Endothelial cell of umbilical vein (primary cell): Measurements from ENCODE around the gene TMEM209. TPM values are rescaled to one million over a fixed set of nuclear protein-coding genes. Genes with fewer than 3 reads are reported as not detected.

Experiments
- BruUV-seq: library from RNA; stranded (reverse); fragments of 400-500 nt; replicated peaks from 2 replicates; lab custom pipeline; 2021; lab: Mats Ljungman, UMichigan
- CTCF ChIA-PET: fragments of 300-600, 350-600 bp; sonication (Branson Sonifier 250); formaldehyde crosslinking; loops from one replicate; lab custom pipeline; 2021; ENCODE audit warnings: antibody characterized with exemption, inconsistent platforms; lab: Charles Lee
- POLR2A ChIA-PET: fragments of 300-600, 350-600 bp; sonication (Branson Sonifier 250); formaldehyde crosslinking; loops from one replicate; lab custom pipeline; 2021; ENCODE audit warnings: antibody characterized with exemption, inconsistent platforms; lab: Charles Lee
- DNase-seq: peaks from one replicate; pipeline ENCODE4 v3.0.0-alpha.2; 2011; ENCODE audit warnings: low read depth, low spot score
- FAIRE-seq: peaks from 2 replicates; lab custom pipeline; 2011; peaks lifted over from hg19 to GRCh38; lab: Jason Lieb, UNC
- H2AFZ ChIP-seq: 2 replicates; pipeline ENCODE4 v1.6.0; 2012; ENCODE audit warnings: low read depth, low read length, control low read depth, inconsistent platforms
- H3K27ac ChIP-seq: 2 replicates; pipeline ENCODE4 v1.5.1; 2011; ENCODE audit warnings: low read depth, mild to moderate bottlenecking, control low read depth, low read length, moderate library complexity; ENCODE audit not compliant: insufficient read depth
- H3K27me3 ChIP-seq, 2 experiments: 2 replicates each; pipeline versions ENCODE4 v1.6.0 to v1.6.1; 2011; ENCODE audit warnings: low read length in 2 of 2, mixed read lengths in 1 of 2; ENCODE audit not compliant: control insufficient read depth in 2 of 2, insufficient read depth in 2 of 2
- H3K36me3 ChIP-seq, 2 experiments: 2 replicates in 1 of 2; 3 replicates in 1 of 2; pipeline ENCODE4 v1.5.1; 2011; ENCODE audit warnings: low read length in 2 of 2, mild to moderate bottlenecking in 1 of 2, moderate library complexity in 1 of 2; ENCODE audit not compliant: control insufficient read depth in 2 of 2, insufficient read depth in 2 of 2; ENCODE audit errors: extremely low read depth in 1 of 2
- H3K4me1 ChIP-seq: 3 replicates; pipeline ENCODE4 v1.5.1; 2011; ENCODE audit warnings: mild to moderate bottlenecking, low read length; ENCODE audit not compliant: control insufficient read depth, insufficient read depth; ENCODE audit errors: extremely low read depth
- H3K4me2 ChIP-seq: 2 replicates; pipeline ENCODE4 v1.6.1; 2011; ENCODE audit warnings: low read length, control low read depth, mixed read lengths; ENCODE audit not compliant: insufficient read depth
- H3K4me3 ChIP-seq, 3 experiments: fragments of 200-600 bp in 1 of 3; sonication (generic), shearing (Covaris generic) in 1 of 3; replicated peaks in 1 of 3; 2 replicates each; pipeline ENCODE4 v1.5.1; 2011 to 2016; ENCODE audit warnings: control low read depth in 3 of 3, low read length in 3 of 3, mild to moderate bottlenecking in 2 of 3, inconsistent platforms in 1 of 3, low read depth in 1 of 3, moderate library complexity in 1 of 3; ENCODE audit not compliant: insufficient read depth in 1 of 3
- H3K79me2 ChIP-seq: 2 replicates; pipeline ENCODE4 v1.6.0; 2012; ENCODE audit warnings: low read length, inconsistent platforms; ENCODE audit not compliant: control insufficient read depth, insufficient read depth
- H3K9ac ChIP-seq: replicated peaks from 2 replicates; pipeline ENCODE3; 2011; ENCODE audit warnings: low read length, control low read depth; ENCODE audit not compliant: insufficient read depth; ENCODE audit errors: extremely low read depth
- H3K9me1 ChIP-seq: replicated peaks from 3 replicates; pipeline ENCODE4 v1.6.0; 2011; ENCODE audit warnings: mild to moderate bottlenecking, low read length; ENCODE audit not compliant: control insufficient read depth, insufficient read depth; ENCODE audit errors: extremely low read depth
- H3K9me3 ChIP-seq: replicated peaks from 2 replicates; pipeline ENCODE4 v1.5.1; 2012; ENCODE audit warnings: low read length, inconsistent platforms; ENCODE audit not compliant: control insufficient read depth, insufficient read depth
- H4K20me1 ChIP-seq: replicated peaks from 2 replicates; pipeline ENCODE3; 2011; ENCODE audit warnings: mild to moderate bottlenecking, low read length; ENCODE audit not compliant: control insufficient read depth, insufficient read depth; ENCODE audit errors: extremely low read depth
- CTCF ChIP-seq, 2 donors: IDR thresholded peaks; 1 replicate in 1 of 2; 2 replicates in 1 of 2; pipeline ENCODE4 v1.5.1; 2011; ENCODE audit warnings: low read length in 2 of 2, mild to moderate bottlenecking in 2 of 2, moderate library complexity in 2 of 2, control low read depth in 1 of 2, inconsistent platforms in 1 of 2, low read depth in 1 of 2; ENCODE audit not compliant: insufficient read depth in 1 of 2; ENCODE audit errors: extremely low read depth in 1 of 2
- EZH2 ChIP-seq: IDR thresholded peaks from 2 replicates; pipeline ENCODE4 v1.6.1; 2012; ENCODE audit warnings: borderline replicate concordance, low read depth, mild to moderate bottlenecking, moderate library complexity, low read length, inconsistent platforms; ENCODE audit not compliant: severe bottlenecking
- FOS ChIP-seq: IDR thresholded peaks from 2 replicates; pipeline ENCODE4 v1.6.1; 2011; ENCODE audit warnings: mild to moderate bottlenecking, low read length, moderate library complexity, borderline replicate concordance; ENCODE audit not compliant: insufficient read depth
- GATA2 ChIP-seq: IDR thresholded peaks from 2 replicates; pipeline ENCODE4 v1.7.0; 2011; ENCODE audit warnings: low read depth, mild to moderate bottlenecking, moderate library complexity, mixed read lengths, low read length; ENCODE audit not compliant: insufficient read length, insufficient read depth
- JUN ChIP-seq: IDR thresholded peaks from 2 replicates; pipeline ENCODE4 v1.6.1; 2011; ENCODE audit warnings: borderline replicate concordance, low read depth; ENCODE audit not compliant: insufficient read length, insufficient read depth
- MAX ChIP-seq: IDR thresholded peaks from 2 replicates; pipeline ENCODE4 v1.6.1; 2011; ENCODE audit not compliant: insufficient read depth, insufficient read length
- MYC ChIP-seq: IDR thresholded peaks from one replicate; pipeline ENCODE4 v1.6.1; 2011; ENCODE audit warnings: mild to moderate bottlenecking, low read depth, low read length
- POLR2A ChIP-seq: IDR thresholded peaks from 2 replicates; pipeline ENCODE4 v1.6.1; 2012; ENCODE audit warnings: low read depth, mild to moderate bottlenecking, control low read depth, low read length
- POLR2AphosphoS5 ChIP-seq: IDR thresholded peaks from 2 replicates; pipeline ENCODE4 v1.6.1; 2012; ENCODE audit warnings: low read depth, mild to moderate bottlenecking, control low read depth, low read length, moderate library complexity; ENCODE audit not compliant: insufficient read depth
- dilution Hi-C: fragments of 300-500 bp; cut with MboI; formaldehyde crosslinking; loops from one replicate; pipeline ENCODE4 v1.15.0; 2019; ENCODE audit warnings: low sequenced_read_pairs; ENCODE audit not compliant: extremely low pct_ligation_motif_present
- intact Hi-C: fragments of 100-400 bp; cut with micrococcal nuclease; formaldehyde crosslinking; loops from one replicate; pipeline ENCODE4 v1.10.0; 2022
- polyA plus RNA-seq, 4 experiments: library from polyadenylated mRNA; depleted of rRNA in 3 of 4; stranded (reverse) in 3 of 4; unstranded in 1 of 4; fragments of >200 nt; gene quantifications; 2 replicates each; pipeline versions ENCODE4 v1.2.1 to v1.2.3, GENCODE V29; 2011 to 2012; ENCODE audit warnings: missing spikeins in 1 of 4
- total RNA-seq: library from RNA; stranded (reverse); gene quantifications from 2 replicates; pipeline ENCODE4 v1.2.3, GENCODE V29; 2021

Gene TMEM209
- total and polyA plus RNA-seq, 2 donors (not counting 3 experiments of a cell fraction or from before 2014, with no cell fraction given): 13.0 to 16.6 TPM

DNA sequence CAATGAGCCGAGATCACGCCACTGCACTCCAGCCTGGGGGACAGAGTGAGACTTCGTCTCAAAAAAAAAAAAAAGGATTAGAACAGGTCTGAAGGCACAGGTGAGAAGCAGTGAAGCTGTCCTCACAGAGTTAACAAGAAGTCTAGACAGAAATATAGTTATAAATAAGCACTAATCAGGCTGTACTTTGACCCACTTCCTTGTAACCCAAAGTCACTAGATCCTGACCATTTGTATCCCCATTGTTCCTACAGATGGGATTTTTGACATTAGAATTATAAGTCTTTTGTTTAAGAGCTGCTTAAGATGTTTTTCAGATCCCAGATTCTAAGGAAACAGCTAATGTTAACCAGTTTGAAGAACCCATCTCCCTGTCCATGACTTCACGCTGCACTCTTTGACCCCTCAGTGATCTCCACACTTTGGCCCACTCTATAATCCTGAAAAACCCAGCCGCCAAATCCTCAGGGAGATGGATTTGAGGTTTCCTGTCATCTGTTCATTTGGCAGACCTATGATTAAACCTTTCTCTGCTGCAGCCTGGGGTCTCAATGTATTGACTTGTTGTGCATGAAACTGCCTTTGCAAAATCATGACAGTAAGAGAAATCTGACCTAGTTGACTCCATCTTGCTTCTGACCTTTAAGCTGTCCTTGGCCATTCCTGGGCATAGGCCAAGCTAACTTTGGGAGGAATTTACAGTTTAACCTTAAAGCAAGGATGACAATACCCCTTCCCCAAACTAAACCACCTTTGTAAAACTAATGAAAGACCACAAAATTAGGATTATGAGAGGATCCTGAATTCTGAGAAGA lies 13.8 kb upstream of the TMEM209 start:
- H3K4me2 ChIP-seq: no peak overlapping the region
- dilution Hi-C loops (no loop called here), intact Hi-C loops (no loop called here)
- DNase-seq: no peak
- H3K27ac ChIP-seq: no peak overlapping the region
- no peak overlapping the region for H3K9ac ChIP-seq
- ChIA-PET CTCF (no interaction called here), POLR2A (no interaction called here)
- H3K79me2 ChIP-seq: no peaks in the 10 kb centered on the region
- no peaks in the 10 kb centered on the region for H3K4me1 ChIP-seq
- H2AFZ ChIP-seq: no peak overlapping the region
- TF ChIP-seq CTCF (IDR thresholded peaks at IDR 0.05; ENCODE audit: extremely low read depth in 1 of 2, insufficient read depth in 1 of 2, low read depth in 1 of 2, low read length in 2 of 2) (no peak), EZH2 (no peak), POLR2AphosphoS5 (no peak), MAX (no peak), FOS (no peak), JUN (no peak), POLR2A (no peak), MYC (no peak), GATA2 (no peak)
- H3K27me3 ChIP-seq: peaks cover 3 to 5% of the 10 kb centered on the region in 2 experiments
- FAIRE-seq: no peak
- H3K4me3 ChIP-seq: no peak overlapping the region
- no peaks in the 10 kb centered on the region for H3K9me3 ChIP-seq
- H3K36me3 ChIP-seq: no peaks in the 10 kb centered on the region
- H4K20me1 ChIP-seq: no peaks in the 10 kb centered on the region
- BruUV-seq: no TSS peak
- no peaks in the 10 kb centered on the region for H3K9me1 ChIP-seq
